ENCODE results near the gene RNF41. TPM values are rescaled to one million over a fixed set of nuclear protein-coding genes. Genes with fewer than 3 reads are reported as not detected.

RNF41 gene
- total and polyA plus RNA-seq, 2 donors (not counting 3 experiments of a cell fraction or from before 2014, with no cell fraction given), result 88.3 to 203 TPM

- H2AFZ ChIP-seq (ENCODE audit: low read depth, low read length), result no peak overlapping the region
Observed at GRCh38 chr12:56260921-56261320, 39.2 kb upstream of the RNF41 start.

More at GRCh38 chr12:56260921-56261320, 39.2 kb upstream of the RNF41 start:
- TF ChIP-seq MYC (IDR thresholded peaks at IDR 0.05; ENCODE audit: low read depth, low read length) (no peak), POLR2A (IDR thresholded peaks at IDR 0.05; ENCODE audit: low read depth, low read length) (no peak), JUN (IDR thresholded peaks at IDR 0.05; ENCODE audit: borderline replicate concordance, insufficient read depth, insufficient read length, low read depth) (no peak), EZH2 (IDR thresholded peaks at IDR 0.05; ENCODE audit: borderline replicate concordance, low read depth, low read length, severe bottlenecking) (no peak), FOS (IDR thresholded peaks at IDR 0.05; ENCODE audit: borderline replicate concordance, insufficient read depth, low read length) (no peak), GATA2 (IDR thresholded peaks at IDR 0.05; ENCODE audit: insufficient read depth, insufficient read length, low read depth, low read length) (no peak), CTCF (IDR thresholded peaks at IDR 0.05; ENCODE audit: extremely low read depth in 1 of 2, insufficient read depth in 1 of 2, low read depth in 1 of 2, low read length in 2 of 2) (no peak)
- BruUV-seq (replicated peaks), result no TSS peak
- Histone ChIP-seq H3K27ac (ENCODE audit: insufficient read depth, low read depth, low read length) (no peak overlapping the region), H3K9me1 (replicated peaks; ENCODE audit: control insufficient read depth, extremely low read depth, insufficient read depth, low read length) (no peaks in the 10 kb centered on the region), H4K20me1 (replicated peaks; ENCODE audit: control insufficient read depth, extremely low read depth, insufficient read depth, low read length) (no peaks in the 10 kb centered on the region), H3K36me3 (ENCODE audit: control insufficient read depth in 2 of 2, extremely low read depth in 1 of 2, insufficient read depth in 2 of 2, low read length in 2 of 2) (peaks cover under 1% of the 10 kb centered on the region in 2 experiments), H3K4me2 (ENCODE audit: insufficient read depth, low read length) (no peak overlapping the region), H3K79me2 (ENCODE audit: control insufficient read depth, insufficient read depth, low read length) (peaks cover 21% of the 10 kb centered on the region), H3K27me3 (ENCODE audit: control insufficient read depth in 2 of 2, insufficient read depth in 2 of 2, low read length in 2 of 2) (no peaks in the 10 kb centered on the region), H3K4me3 (replicated peaks in 1 of 3; ENCODE audit: insufficient read depth in 1 of 3, low read depth in 1 of 3, low read length in 3 of 3) (no peak overlapping the region), H3K9me3 (replicated peaks; ENCODE audit: control insufficient read depth, insufficient read depth, low read length) (no peaks in the 10 kb centered on the region), H3K9ac (replicated peaks; ENCODE audit: extremely low read depth, insufficient read depth, low read length) (no peak overlapping the region), H3K4me1 (ENCODE audit: control insufficient read depth, extremely low read depth, insufficient read depth, low read length) (peaks cover 18% of the 10 kb centered on the region)
- ChIA-PET CTCF (no interaction called here), POLR2A (no interaction called here)
- DNase-seq (ENCODE audit: low read depth, low spot score) (no peak), FAIRE-seq (no peak)
- dilution Hi-C loops (cut with MboI; ENCODE audit: extremely low pct_ligation_motif_present, low sequenced_read_pairs) (no loop called here), intact Hi-C loops (cut with micrococcal nuclease) (no loop called here)

Measured in endothelial cell of umbilical vein (primary cell).